ENCODE results near the gene SLC23A2. TPM values are rescaled to one million over a fixed set of nuclear protein-coding genes. Genes with fewer than 3 reads are reported as not detected.

The SLC23A2 gene
- total RNA-seq, 1 donor from 2014 or later: 27.1 TPM

DNA sequence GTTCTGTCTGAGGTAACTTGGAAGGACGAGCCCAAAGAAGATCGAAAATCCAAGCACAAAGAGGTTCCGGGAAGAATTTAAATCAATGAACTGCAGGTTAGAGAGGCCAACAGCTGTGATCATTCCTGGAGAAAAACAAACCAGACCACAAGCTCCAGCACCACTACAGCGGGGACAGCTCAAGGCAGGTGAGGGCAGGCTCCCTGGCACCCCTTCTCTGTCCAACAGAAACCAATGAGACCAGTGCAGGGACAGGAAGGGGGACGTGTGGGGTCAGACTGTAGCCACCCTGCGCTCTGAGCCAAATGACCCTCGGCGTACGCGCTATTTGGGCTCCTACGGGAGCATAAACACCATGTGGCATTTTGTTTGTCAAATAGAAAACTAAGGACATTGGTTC lies 139.3 kb downstream of the SLC23A2 start:
- no peak for DNase-seq (ENCODE audit: low read depth, low spot score)
- no peaks in the 10 kb centered on the region for H3K9me3 Mint-ChIP-seq
- H3K27me3 Mint-ChIP-seq (ENCODE audit: low read depth): no peaks in the 10 kb centered on the region
- H3K36me3 Mint-ChIP-seq (ENCODE audit: low read depth): peaks cover 12% of the 10 kb centered on the region
- H3K4me3 Mint-ChIP-seq: no peak overlapping the region
- no peaks in the 10 kb centered on the region for H3K4me1 Mint-ChIP-seq
- TF ChIP-seq, protein P1, sequence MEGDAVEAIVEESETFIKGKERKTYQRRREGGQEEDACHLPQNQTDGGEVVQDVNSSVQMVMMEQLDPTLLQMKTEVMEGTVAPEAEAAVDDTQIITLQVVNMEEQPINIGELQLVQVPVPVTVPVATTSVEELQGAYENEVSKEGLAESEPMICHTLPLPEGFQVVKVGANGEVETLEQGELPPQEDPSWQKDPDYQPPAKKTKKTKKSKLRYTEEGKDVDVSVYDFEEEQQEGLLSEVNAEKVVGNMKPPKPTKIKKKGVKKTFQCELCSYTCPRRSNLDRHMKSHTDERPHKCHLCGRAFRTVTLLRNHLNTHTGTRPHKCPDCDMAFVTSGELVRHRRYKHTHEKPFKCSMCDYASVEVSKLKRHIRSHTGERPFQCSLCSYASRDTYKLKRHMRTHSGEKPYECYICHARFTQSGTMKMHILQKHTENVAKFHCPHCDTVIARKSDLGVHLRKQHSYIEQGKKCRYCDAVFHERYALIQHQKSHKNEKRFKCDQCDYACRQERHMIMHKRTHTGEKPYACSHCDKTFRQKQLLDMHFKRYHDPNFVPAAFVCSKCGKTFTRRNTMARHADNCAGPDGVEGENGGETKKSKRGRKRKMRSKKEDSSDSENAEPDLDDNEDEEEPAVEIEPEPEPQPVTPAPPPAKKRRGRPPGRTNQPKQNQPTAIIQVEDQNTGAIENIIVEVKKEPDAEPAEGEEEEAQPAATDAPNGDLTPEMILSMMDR (conservative IDR thresholded peaks at IDR 0.05): no peak
- H3K27ac Mint-ChIP-seq (ENCODE audit: unreplicated experiment): no peak overlapping the region

DNA sequence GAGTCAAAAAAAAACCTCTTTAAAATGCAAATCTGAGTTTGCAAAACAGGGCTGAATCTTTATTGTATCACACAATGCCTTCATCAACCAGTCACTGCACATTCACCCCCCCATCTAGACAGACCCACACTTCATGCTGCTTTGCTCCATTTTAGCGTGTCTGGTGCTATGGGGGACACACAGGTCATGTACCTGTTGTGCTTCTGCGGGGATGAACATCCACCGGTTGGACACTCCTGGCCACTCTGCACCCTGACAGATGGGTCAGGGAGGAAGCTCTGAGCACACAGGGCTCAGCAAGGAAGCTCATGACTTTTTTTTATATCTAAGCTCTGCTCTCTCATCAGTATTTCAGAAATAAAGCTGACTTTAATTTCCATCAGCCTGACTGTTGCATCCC lies 143.3 kb downstream of the SLC23A2 start:
- Mint-ChIP-seq H3K9me3 (no peaks in the 10 kb centered on the region), H3K4me3 (no peak overlapping the region), H3K4me1 (no peaks in the 10 kb centered on the region), H3K27me3 (ENCODE audit: low read depth) (no peaks in the 10 kb centered on the region), H3K36me3 (ENCODE audit: low read depth) (peaks cover 12% of the 10 kb centered on the region), H3K27ac (ENCODE audit: unreplicated experiment) (peak overlapping the region; percentile 89)
- TF ChIP-seq, protein P1 (conservative IDR thresholded peaks at IDR 0.05): no peak
- DNase-seq (ENCODE audit: low read depth, low spot score): no peak

DNA sequence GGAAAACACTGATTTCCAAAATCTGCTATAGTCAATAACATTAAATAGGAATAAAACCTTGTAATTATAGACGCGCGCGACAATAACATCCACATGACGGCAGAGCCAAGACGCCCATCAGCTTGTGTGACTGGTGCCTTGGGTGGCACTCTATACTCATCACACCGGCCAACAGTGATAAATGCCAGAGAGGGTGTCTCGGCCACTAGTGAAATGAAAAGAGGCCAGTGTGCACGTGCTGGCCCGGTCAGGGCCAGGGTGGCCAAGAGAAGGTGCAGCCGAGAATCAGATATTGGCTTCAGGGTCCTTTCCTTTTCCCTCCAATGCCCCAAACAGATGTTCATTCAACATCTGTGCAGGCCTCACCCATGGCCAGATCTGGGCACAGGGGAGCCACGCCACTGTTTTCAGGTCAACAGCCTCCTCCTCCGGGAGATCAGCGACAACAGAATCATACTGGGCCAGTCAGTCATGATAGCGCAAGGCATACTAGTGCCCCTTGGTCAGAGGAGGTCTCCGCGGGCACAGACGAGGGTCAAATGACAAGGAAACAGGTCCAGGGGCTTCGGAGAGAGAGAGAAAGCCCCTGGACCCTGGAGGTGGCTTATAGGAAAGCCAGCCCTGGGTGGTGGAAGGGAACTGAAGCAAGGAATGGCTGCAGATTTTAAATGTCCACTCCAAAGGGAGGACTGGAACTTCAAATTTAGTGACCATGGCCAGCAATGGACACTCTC lies 145.1 kb downstream of the SLC23A2 start:
- Mint-ChIP-seq H3K27ac (ENCODE audit: unreplicated experiment) (no peak overlapping the region), H3K4me1 (no peaks in the 10 kb centered on the region), H3K9me3 (no peaks in the 10 kb centered on the region), H3K27me3 (ENCODE audit: low read depth) (no peaks in the 10 kb centered on the region), H3K4me3 (no peak overlapping the region), H3K36me3 (ENCODE audit: low read depth) (peaks cover 12% of the 10 kb centered on the region)
- TF ChIP-seq, protein P1 (conservative IDR thresholded peaks at IDR 0.05): no peak
- no peak for DNase-seq (ENCODE audit: low read depth, low spot score)

DNA sequence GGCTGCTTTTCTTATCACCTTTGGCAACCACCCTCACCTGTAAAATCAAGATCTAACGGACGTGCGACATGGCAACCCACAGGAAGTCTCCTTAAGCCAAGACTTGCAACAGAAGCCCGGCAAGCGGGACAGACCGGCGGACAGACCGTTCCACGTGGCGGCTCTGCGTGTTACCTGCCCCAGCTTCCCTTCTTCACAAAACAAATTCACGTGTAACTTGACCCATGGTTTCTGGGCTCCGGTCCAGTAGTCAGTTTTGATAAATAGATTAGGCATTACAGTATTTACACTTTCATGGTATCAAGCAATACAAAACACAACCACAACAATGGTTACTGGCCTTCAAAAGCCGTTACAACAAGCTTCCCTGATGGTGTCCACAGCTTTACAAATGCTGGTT lies 145.8 kb downstream of the SLC23A2 start:
- TF ChIP-seq, protein P1 (conservative IDR thresholded peaks at IDR 0.05): no peak
- no peak overlapping the region for H3K27ac Mint-ChIP-seq (ENCODE audit: unreplicated experiment)
- DNase-seq (ENCODE audit: low read depth, low spot score): no peak
- H3K36me3 Mint-ChIP-seq (ENCODE audit: low read depth): peaks cover 12% of the 10 kb centered on the region
- no peaks in the 10 kb centered on the region for H3K9me3 Mint-ChIP-seq
- no peak overlapping the region for H3K4me3 Mint-ChIP-seq
- H3K4me1 Mint-ChIP-seq: no peaks in the 10 kb centered on the region
- no peaks in the 10 kb centered on the region for H3K27me3 Mint-ChIP-seq (ENCODE audit: low read depth)

DNA sequence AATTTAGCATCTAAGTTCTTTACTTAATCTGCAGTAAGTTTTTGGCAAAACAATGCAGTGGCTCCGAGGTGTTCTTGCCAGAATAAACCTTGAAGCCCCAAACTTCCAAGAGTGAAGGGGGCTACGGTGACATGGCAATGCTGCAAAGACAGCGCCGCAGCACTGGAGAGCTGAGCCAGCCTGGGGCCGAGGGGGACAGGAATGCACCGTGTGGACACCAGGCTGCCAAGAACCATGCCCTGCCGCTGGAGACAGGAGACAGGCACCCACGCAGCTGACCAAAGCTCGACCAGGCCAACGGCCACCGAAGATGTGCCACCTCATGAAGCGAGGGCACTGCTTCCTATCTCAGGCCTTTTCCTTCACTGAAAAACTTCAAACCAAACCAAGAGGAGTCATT lies 146.2 kb downstream of the SLC23A2 start:
- H3K4me1 Mint-ChIP-seq: no peaks in the 10 kb centered on the region
- H3K36me3 Mint-ChIP-seq (ENCODE audit: low read depth): peaks cover 9% of the 10 kb centered on the region
- no peak for DNase-seq (ENCODE audit: low read depth, low spot score)
- no peaks in the 10 kb centered on the region for H3K27me3 Mint-ChIP-seq (ENCODE audit: low read depth)
- TF ChIP-seq, protein P1 (conservative IDR thresholded peaks at IDR 0.05): no peak
- no peak overlapping the region for H3K27ac Mint-ChIP-seq (ENCODE audit: unreplicated experiment)
- H3K4me3 Mint-ChIP-seq: no peak overlapping the region
- no peaks in the 10 kb centered on the region for H3K9me3 Mint-ChIP-seq

Data from neural crest cell (in vitro differentiated cells).